Osteoblast (primary cell): ENCODE data around the gene SLC12A2. TPM values are rescaled to one million over a fixed set of nuclear protein-coding genes. Genes with fewer than 3 reads are reported as not detected.

Experiments used
- DNase-seq: peaks from one replicate; pipeline ENCODE4 v3.0.0; 2011; ENCODE audit warnings: low spot score, mixed read lengths; ENCODE audit not compliant: insufficient read length; ENCODE audit errors: missing footprints
- H2AFZ ChIP-seq: 2 replicates; pipeline ENCODE4 v1.6.0; 2011; ENCODE audit warnings: mild to moderate bottlenecking, low read length
- H3K27ac ChIP-seq: 2 replicates; pipeline ENCODE4 v1.5.1; 2011; ENCODE audit warnings: mild to moderate bottlenecking, low read depth, low read length, moderate library complexity
- H3K27me3 ChIP-seq: 2 replicates; pipeline ENCODE4 v1.6.0; 2012; ENCODE audit warnings: mild to moderate bottlenecking, control low read depth, inconsistent platforms, low read length, moderate library complexity; ENCODE audit not compliant: insufficient read depth
- H3K36me3 ChIP-seq: 2 replicates; pipeline ENCODE4 v1.5.1; 2011; ENCODE audit warnings: mild to moderate bottlenecking, low read length, control low read depth, moderate library complexity; ENCODE audit not compliant: insufficient read depth
- H3K4me1 ChIP-seq: 2 replicates; pipeline ENCODE4 v1.5.1; 2011; ENCODE audit warnings: mild to moderate bottlenecking, low read length, control low read depth, moderate library complexity; ENCODE audit not compliant: insufficient read depth
- H3K4me2 ChIP-seq: 2 replicates; pipeline ENCODE4 v1.6.0; 2011; ENCODE audit warnings: mild to moderate bottlenecking, low read length; ENCODE audit not compliant: insufficient read depth
- H3K4me3 ChIP-seq: fragments of 200-600 bp; sonication (generic); 3 replicates; pipeline ENCODE4 v1.5.1; 2012; ENCODE audit warnings: mild to moderate bottlenecking, low read length, inconsistent platforms; ENCODE audit not compliant: insufficient read depth
- H3K79me2 ChIP-seq: 2 replicates; pipeline ENCODE4 v1.6.0; 2012; ENCODE audit warnings: mild to moderate bottlenecking, low read length, control low read depth, inconsistent platforms; ENCODE audit not compliant: insufficient read depth
- H3K9me3 ChIP-seq: 2 replicates; pipeline ENCODE4 v1.5.1; 2011; ENCODE audit warnings: low read depth, low read length, control low read depth
- H4K20me1 ChIP-seq: 2 replicates; pipeline ENCODE4 v1.6.0; 2012; ENCODE audit warnings: mild to moderate bottlenecking, low read length, control low read depth; ENCODE audit not compliant: insufficient read depth
- total RNA-seq: library from RNA; depleted of rRNA; stranded (reverse); fragments of >200 nt; gene quantifications from 2 replicates; pipeline ENCODE4 v1.2.3, GENCODE V29; 2012
- TF ChIP-seq, protein P1 (sequence below): IDR thresholded peaks from 2 replicates; pipeline ENCODE4 v1.5.1; 2011; ENCODE audit warnings: mild to moderate bottlenecking, low read depth, low read length, moderate library complexity; ENCODE audit errors: extremely low read depth

The SLC12A2 gene
- total RNA-seq, 1 donor: 25.3 TPM

DNA sequence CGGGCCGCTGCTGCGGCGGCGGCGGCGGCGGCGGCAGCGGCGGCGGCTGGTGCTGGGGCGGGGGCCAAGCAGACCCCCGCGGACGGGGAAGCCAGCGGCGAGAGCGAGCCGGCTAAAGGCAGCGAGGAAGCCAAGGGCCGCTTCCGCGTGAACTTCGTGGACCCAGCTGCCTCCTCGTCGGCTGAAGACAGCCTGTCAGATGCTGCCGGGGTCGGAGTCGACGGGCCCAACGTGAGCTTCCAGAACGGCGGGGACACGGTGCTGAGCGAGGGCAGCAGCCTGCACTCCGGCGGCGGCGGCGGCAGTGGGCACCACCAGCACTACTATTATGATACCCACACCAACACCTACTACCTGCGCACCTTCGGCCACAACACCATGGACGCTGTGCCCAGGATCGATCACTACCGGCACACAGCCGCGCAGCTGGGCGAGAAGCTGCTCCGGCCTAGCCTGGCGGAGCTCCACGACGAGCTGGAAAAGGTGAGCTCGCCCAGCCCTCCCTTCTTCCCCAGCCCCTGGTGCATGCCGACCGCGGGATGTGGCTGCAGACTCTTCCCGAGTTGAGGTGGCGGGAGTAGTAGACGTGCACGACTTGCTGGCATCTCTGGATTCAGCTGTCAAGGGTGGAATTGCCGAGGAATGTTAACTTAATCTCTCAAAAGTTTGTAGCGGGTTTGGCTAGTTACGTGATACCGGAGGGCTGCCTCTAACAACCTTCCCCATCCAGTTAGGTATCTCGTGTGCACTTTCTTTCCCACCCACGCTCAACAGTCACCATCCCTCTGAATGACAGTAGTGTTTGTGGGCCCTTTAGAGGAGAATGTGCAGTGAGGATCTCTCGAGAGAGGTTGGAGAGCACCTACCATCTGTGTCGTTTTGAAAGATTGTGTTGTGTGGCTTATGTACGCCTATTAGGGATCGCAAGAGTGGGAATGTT is 932 bp downstream of the SLC12A2 start:
- H3K4me1 ChIP-seq: peaks cover 16% of the 10 kb centered on the region
- H4K20me1 ChIP-seq: peaks cover 11% of the 10 kb centered on the region
- H2AFZ ChIP-seq: peak overlapping the region; percentile 89
- TF ChIP-seq, protein P1, sequence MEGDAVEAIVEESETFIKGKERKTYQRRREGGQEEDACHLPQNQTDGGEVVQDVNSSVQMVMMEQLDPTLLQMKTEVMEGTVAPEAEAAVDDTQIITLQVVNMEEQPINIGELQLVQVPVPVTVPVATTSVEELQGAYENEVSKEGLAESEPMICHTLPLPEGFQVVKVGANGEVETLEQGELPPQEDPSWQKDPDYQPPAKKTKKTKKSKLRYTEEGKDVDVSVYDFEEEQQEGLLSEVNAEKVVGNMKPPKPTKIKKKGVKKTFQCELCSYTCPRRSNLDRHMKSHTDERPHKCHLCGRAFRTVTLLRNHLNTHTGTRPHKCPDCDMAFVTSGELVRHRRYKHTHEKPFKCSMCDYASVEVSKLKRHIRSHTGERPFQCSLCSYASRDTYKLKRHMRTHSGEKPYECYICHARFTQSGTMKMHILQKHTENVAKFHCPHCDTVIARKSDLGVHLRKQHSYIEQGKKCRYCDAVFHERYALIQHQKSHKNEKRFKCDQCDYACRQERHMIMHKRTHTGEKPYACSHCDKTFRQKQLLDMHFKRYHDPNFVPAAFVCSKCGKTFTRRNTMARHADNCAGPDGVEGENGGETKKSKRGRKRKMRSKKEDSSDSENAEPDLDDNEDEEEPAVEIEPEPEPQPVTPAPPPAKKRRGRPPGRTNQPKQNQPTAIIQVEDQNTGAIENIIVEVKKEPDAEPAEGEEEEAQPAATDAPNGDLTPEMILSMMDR: no peak
- H3K79me2 ChIP-seq: peaks cover 57% of the 10 kb centered on the region
- H3K4me2 ChIP-seq: peak overlapping the region; percentile 100
- peak overlapping the region; percentile 75 for H3K4me3 ChIP-seq
- H3K9me3 ChIP-seq: no peaks in the 10 kb centered on the region
- no peaks in the 10 kb centered on the region for H3K27me3 ChIP-seq
- H3K27ac ChIP-seq: no peak overlapping the region
- H3K36me3 ChIP-seq: no peaks in the 10 kb centered on the region
- DNase-seq: peak; percentile 87

DNA sequence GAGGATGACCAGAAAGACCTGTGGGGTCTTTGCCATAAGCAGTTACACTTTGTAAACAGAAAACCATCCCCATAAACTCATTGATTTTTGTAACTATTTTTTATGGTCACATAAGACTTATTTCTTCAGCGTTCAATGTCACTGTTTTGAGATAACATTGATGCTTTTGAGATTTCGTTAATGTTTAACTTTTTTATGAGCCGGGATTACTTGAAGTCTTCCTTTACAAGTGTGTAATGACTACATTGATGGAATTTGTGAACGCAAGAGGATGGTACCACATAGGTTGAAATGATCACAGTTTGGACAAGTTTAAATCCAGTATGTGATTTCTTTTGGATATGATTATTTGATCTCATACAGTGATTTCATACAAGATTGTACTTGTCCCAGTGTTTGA is 1.8 kb downstream of the SLC12A2 start:
- no peak for DNase-seq
- peaks cover 11% of the 10 kb centered on the region for H4K20me1 ChIP-seq
- peak overlapping the region; percentile 100 for H3K4me2 ChIP-seq
- H3K9me3 ChIP-seq: no peaks in the 10 kb centered on the region
- peaks cover 16% of the 10 kb centered on the region for H3K4me1 ChIP-seq
- no peak overlapping the region for H3K27ac ChIP-seq
- H3K36me3 ChIP-seq: no peaks in the 10 kb centered on the region
- peaks cover 50% of the 10 kb centered on the region for H3K79me2 ChIP-seq
- TF ChIP-seq, protein P1: no peak
- H2AFZ ChIP-seq: no peak overlapping the region
- peak overlapping the region; percentile 75 for H3K4me3 ChIP-seq
- no peaks in the 10 kb centered on the region for H3K27me3 ChIP-seq

DNA sequence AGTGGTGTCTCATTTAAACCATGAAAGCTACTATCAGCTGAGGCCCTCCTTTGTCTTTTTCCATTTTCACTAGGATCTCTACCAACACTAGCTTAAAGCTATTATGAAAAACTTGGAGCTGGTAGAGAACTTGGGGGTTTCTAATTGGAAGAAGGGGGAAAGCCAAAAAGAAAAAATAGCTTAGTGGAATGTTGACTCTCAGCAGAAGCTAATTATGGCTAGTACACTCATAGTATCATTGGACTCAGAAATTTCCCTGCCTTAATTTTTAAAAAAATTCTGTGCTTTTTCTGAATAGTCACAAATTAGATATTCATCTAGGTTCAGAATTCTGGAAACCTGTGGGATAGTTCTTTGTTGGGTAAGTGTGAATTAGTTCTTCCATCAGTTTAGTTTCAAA is 8.0 kb downstream of the SLC12A2 start:
- no peak overlapping the region for H3K4me2 ChIP-seq
- H3K27me3 ChIP-seq: no peaks in the 10 kb centered on the region
- H3K4me3 ChIP-seq: no peak overlapping the region
- H3K9me3 ChIP-seq: no peaks in the 10 kb centered on the region
- H3K79me2 ChIP-seq: peaks cover 27% of the 10 kb centered on the region
- DNase-seq: no peak
- no peaks in the 10 kb centered on the region for H4K20me1 ChIP-seq
- no peak overlapping the region for H2AFZ ChIP-seq
- H3K36me3 ChIP-seq: no peaks in the 10 kb centered on the region
- TF ChIP-seq, protein P1: no peak
- H3K4me1 ChIP-seq: peaks cover 4% of the 10 kb centered on the region
- no peak overlapping the region for H3K27ac ChIP-seq

DNA sequence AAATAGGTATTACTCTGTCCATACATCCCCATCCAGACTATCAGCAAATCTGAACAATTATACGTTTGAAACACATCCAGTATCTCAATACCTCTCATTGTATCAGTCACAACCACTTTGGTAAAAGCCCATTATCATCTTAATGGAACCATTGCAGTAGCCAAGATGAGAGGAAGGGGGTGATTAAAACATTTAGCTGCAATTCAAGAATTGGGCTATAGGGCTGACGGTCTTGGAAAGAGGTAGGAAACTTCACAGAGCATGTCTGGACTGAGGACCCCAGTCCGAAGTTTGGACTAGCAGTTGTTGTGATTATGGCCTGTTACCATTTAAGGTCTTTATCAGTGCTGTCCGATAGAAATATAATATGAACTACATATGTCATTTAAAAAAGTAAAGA is 8.6 kb downstream of the SLC12A2 start:
- no peaks in the 10 kb centered on the region for H3K36me3 ChIP-seq
- H3K4me3 ChIP-seq: no peak overlapping the region
- H3K79me2 ChIP-seq: peaks cover 23% of the 10 kb centered on the region
- DNase-seq: no peak
- TF ChIP-seq, protein P1: no peak
- H2AFZ ChIP-seq: no peak overlapping the region
- H3K27ac ChIP-seq: no peak overlapping the region
- H3K4me2 ChIP-seq: no peak overlapping the region
- no peaks in the 10 kb centered on the region for H4K20me1 ChIP-seq
- peaks cover 4% of the 10 kb centered on the region for H3K4me1 ChIP-seq
- no peaks in the 10 kb centered on the region for H3K27me3 ChIP-seq
- H3K9me3 ChIP-seq: no peaks in the 10 kb centered on the region
